OCI-LY7 (cell line): ENCODE measurements around the gene LYZL2.

ENCODE experiments used
- CTCF ChIP-seq: fragments of 200-600 bp; sonication (generic); conservative IDR thresholded peaks from 2 replicates; pipeline ENCODE4 v1.5.1; 2014; ENCODE audit warnings: mild to moderate bottlenecking, antibody characterized with exemption, low read length, moderate library complexity, mixed read lengths
- EZH2phosphoT487 ChIP-seq: fragments of 200-600 bp; sonication (generic); IDR thresholded peaks from 2 replicates; pipeline ENCODE4 v1.6.1; 2018; ENCODE audit warnings: low read depth, borderline replicate concordance, mild to moderate bottlenecking, mixed run types, antibody characterized with exemption, low read length, moderate library complexity, mixed read lengths

GRCh38 chr10:30598105-30598776, 31.3 kb downstream of the LYZL2 start:
- TF ChIP-seq EZH2phosphoT487 (no peak), CTCF (no peak)
